ENCODE measurements around the gene SUSD4.

GRCh38 chr1:223411710-223412109 is 47.7 kb upstream of the SUSD4 start:
- TF ChIP-seq, protein P1, sequence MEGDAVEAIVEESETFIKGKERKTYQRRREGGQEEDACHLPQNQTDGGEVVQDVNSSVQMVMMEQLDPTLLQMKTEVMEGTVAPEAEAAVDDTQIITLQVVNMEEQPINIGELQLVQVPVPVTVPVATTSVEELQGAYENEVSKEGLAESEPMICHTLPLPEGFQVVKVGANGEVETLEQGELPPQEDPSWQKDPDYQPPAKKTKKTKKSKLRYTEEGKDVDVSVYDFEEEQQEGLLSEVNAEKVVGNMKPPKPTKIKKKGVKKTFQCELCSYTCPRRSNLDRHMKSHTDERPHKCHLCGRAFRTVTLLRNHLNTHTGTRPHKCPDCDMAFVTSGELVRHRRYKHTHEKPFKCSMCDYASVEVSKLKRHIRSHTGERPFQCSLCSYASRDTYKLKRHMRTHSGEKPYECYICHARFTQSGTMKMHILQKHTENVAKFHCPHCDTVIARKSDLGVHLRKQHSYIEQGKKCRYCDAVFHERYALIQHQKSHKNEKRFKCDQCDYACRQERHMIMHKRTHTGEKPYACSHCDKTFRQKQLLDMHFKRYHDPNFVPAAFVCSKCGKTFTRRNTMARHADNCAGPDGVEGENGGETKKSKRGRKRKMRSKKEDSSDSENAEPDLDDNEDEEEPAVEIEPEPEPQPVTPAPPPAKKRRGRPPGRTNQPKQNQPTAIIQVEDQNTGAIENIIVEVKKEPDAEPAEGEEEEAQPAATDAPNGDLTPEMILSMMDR (IDR thresholded peaks at IDR 0.05) = no peak
- TF ChIP-seq POLR2A (IDR thresholded peaks at IDR 0.05) = no peak
